ENCODE data around the gene RAB8A. TPM values are rescaled to one million over a fixed set of nuclear protein-coding genes. Genes with fewer than 3 reads are reported as not detected.

RAB8A gene
- polyA plus RNA-seq, 1 donor from 2014 or later, result 29.8 TPM

DNA sequence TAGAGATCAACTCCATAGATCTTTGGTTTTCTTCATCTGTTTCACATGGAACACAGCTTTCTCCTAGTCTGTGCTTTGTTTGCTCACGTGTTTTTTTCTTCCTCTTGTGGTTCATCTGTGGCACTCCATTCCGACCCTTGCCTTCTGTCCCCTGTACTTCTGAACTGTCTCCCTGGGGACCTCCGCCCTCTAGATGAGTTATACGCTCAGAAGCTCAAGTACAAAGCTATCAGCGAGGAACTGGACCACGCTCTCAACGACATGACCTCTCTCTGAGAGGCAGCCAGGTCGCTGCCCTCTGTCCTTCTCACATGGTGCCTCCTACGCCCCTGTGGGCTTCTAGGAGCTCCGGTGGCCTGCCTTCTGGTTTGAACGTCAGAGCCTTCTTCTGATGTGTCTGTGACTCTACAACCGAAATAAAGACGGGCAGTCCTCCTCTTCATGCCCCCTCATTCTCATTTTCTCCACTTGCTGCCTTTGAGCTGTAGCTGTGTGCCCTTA is 16.6 kb upstream of the RAB8A start:
- no peak overlapping the region for H3K27ac ChIP-seq (ENCODE audit: low read length)
- H3K4me3 ChIP-seq (ENCODE audit: low read length), result no peak overlapping the region
- no peak overlapping the region for H2AFZ ChIP-seq (ENCODE audit: low read depth, low read length)
- no peaks in the 10 kb centered on the region for H3F3A ChIP-seq (ENCODE audit: insufficient read depth, low read length, poor library complexity, severe bottlenecking)
- no peak overlapping the region for H3K4me2 ChIP-seq (ENCODE audit: low read length)
- H3K27me3 ChIP-seq (ENCODE audit: insufficient read depth, low read depth, low read length), result no peaks in the 10 kb centered on the region
- H3K79me2 ChIP-seq (replicated peaks; ENCODE audit: insufficient read depth, low read length), result no peaks in the 10 kb centered on the region
- no peaks in the 10 kb centered on the region for H3K9me3 ChIP-seq (ENCODE audit: low read length)
- TF ChIP-seq, protein P1, sequence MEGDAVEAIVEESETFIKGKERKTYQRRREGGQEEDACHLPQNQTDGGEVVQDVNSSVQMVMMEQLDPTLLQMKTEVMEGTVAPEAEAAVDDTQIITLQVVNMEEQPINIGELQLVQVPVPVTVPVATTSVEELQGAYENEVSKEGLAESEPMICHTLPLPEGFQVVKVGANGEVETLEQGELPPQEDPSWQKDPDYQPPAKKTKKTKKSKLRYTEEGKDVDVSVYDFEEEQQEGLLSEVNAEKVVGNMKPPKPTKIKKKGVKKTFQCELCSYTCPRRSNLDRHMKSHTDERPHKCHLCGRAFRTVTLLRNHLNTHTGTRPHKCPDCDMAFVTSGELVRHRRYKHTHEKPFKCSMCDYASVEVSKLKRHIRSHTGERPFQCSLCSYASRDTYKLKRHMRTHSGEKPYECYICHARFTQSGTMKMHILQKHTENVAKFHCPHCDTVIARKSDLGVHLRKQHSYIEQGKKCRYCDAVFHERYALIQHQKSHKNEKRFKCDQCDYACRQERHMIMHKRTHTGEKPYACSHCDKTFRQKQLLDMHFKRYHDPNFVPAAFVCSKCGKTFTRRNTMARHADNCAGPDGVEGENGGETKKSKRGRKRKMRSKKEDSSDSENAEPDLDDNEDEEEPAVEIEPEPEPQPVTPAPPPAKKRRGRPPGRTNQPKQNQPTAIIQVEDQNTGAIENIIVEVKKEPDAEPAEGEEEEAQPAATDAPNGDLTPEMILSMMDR (IDR thresholded peaks at IDR 0.05; ENCODE audit: poor library complexity, severe bottlenecking), result no peak
- TF ChIP-seq EZH2 (IDR thresholded peaks at IDR 0.05; ENCODE audit: borderline replicate concordance, insufficient read depth, low read length, poor library complexity, severe bottlenecking) (no peak), SMC3 (conservative IDR thresholded peaks at IDR 0.05; ENCODE audit: poor library complexity) (no peak)
- H3K36me3 ChIP-seq (ENCODE audit: insufficient read depth, low read length), result peaks cover 8% of the 10 kb centered on the region
- no peaks in the 10 kb centered on the region for H4K20me1 ChIP-seq (ENCODE audit: insufficient read depth)
- H3K9ac ChIP-seq (ENCODE audit: low read length), result no peak overlapping the region
- no peaks in the 10 kb centered on the region for H3K9me2 ChIP-seq (ENCODE audit: insufficient read depth, low read length)

DNA sequence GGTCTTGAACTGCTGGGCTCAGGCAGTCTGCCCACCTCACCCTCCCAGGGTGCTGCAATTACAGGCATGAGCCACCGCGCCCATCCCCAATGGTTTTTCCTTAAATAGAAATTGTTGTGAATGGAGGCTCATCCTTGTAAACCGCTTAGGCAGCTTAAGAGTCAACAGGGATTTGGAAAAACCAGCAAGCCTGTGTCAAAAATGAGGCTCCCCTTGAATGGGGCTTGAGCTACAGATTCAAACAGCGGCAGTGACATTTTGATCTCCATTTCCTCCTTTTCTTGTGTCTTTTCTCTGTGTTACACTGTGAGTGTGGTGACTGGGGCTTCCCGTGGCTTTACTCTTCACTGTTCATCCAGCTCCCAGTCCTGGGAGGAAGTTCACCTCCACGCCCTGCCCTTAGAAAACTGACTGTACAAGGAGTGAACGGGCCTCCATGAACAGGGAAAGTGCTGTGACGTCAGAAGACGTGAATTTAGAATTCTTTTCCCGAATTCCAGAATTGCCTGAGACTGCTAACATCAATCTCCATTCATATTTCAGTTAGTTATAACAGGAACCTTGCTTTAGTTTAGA is 15.3 kb upstream of the RAB8A start:
- Histone ChIP-seq H4K20me1 (ENCODE audit: insufficient read depth) (no peaks in the 10 kb centered on the region), H3K79me2 (replicated peaks; ENCODE audit: insufficient read depth, low read length) (no peaks in the 10 kb centered on the region), H3K4me2 (ENCODE audit: low read length) (no peak overlapping the region), H2AFZ (ENCODE audit: low read depth, low read length) (no peak overlapping the region), H3F3A (ENCODE audit: insufficient read depth, low read length, poor library complexity, severe bottlenecking) (no peaks in the 10 kb centered on the region), H3K9me2 (ENCODE audit: insufficient read depth, low read length) (no peaks in the 10 kb centered on the region), H3K27ac (ENCODE audit: low read length) (no peak overlapping the region), H3K9ac (ENCODE audit: low read length) (no peak overlapping the region), H3K9me3 (ENCODE audit: low read length) (no peaks in the 10 kb centered on the region), H3K36me3 (ENCODE audit: insufficient read depth, low read length) (peaks cover 8% of the 10 kb centered on the region), H3K27me3 (ENCODE audit: insufficient read depth, low read depth, low read length) (no peaks in the 10 kb centered on the region), H3K4me3 (ENCODE audit: low read length) (no peak overlapping the region)
- TF ChIP-seq EZH2 (IDR thresholded peaks at IDR 0.05; ENCODE audit: borderline replicate concordance, insufficient read depth, low read length, poor library complexity, severe bottlenecking) (no peak), MXI1 (conservative IDR thresholded peaks at IDR 0.05; ENCODE audit: poor library complexity, severe bottlenecking) (no peak), TAF1 (IDR thresholded peaks at IDR 0.05; ENCODE audit: low read depth) (no peak), EP300 (conservative IDR thresholded peaks at IDR 0.05; ENCODE audit: poor library complexity, severe bottlenecking) (no peak), POLR2AphosphoS5 (IDR thresholded peaks at IDR 0.05) (no peak), SMC3 (conservative IDR thresholded peaks at IDR 0.05; ENCODE audit: poor library complexity) (no peak), RAD21 (conservative IDR thresholded peaks at IDR 0.05) (no peak)
- TF ChIP-seq, protein P1 (IDR thresholded peaks at IDR 0.05; ENCODE audit: poor library complexity, severe bottlenecking), result no peak
- TF ChIP-seq, protein P2, sequence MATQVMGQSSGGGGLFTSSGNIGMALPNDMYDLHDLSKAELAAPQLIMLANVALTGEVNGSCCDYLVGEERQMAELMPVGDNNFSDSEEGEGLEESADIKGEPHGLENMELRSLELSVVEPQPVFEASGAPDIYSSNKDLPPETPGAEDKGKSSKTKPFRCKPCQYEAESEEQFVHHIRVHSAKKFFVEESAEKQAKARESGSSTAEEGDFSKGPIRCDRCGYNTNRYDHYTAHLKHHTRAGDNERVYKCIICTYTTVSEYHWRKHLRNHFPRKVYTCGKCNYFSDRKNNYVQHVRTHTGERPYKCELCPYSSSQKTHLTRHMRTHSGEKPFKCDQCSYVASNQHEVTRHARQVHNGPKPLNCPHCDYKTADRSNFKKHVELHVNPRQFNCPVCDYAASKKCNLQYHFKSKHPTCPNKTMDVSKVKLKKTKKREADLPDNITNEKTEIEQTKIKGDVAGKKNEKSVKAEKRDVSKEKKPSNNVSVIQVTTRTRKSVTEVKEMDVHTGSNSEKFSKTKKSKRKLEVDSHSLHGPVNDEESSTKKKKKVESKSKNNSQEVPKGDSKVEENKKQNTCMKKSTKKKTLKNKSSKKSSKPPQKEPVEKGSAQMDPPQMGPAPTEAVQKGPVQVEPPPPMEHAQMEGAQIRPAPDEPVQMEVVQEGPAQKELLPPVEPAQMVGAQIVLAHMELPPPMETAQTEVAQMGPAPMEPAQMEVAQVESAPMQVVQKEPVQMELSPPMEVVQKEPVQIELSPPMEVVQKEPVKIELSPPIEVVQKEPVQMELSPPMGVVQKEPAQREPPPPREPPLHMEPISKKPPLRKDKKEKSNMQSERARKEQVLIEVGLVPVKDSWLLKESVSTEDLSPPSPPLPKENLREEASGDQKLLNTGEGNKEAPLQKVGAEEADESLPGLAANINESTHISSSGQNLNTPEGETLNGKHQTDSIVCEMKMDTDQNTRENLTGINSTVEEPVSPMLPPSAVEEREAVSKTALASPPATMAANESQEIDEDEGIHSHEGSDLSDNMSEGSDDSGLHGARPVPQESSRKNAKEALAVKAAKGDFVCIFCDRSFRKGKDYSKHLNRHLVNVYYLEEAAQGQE (IDR thresholded peaks at IDR 0.05; ENCODE audit: borderline replicate concordance), result no peak

All from neural cell (in vitro differentiated cells).